Activated CD4-positive, alpha-beta memory T cell treated with anti-CD3 and anti-CD28 coated beads, Interleukin-2, amount 10 ng/mL, durations not matched to agents 7 days and 5 days (primary cell): ENCODE data around the gene VPS13D. TPM values are rescaled to one million over a fixed set of nuclear protein-coding genes. Genes with fewer than 3 reads are reported as not detected.

Source experiments
- CTCF ChIA-PET: fragments of 350-600 bp; sonication (Branson Sonifier 250); formaldehyde crosslinking; loops from one replicate; lab custom pipeline; 2021; ENCODE audit warnings: antibody characterized with exemption, inconsistent platforms; lab: Charles Lee
- POLR2A ChIA-PET: fragments of 350-600 bp; sonication (Branson Sonifier 250); formaldehyde crosslinking; loops from one replicate; lab custom pipeline; 2021; ENCODE audit warnings: antibody characterized with exemption; lab: Charles Lee
- DNase-seq: peaks from one replicate; pipeline ENCODE4 v3.0.0-alpha.2; 2020
- H3K27ac Mint-ChIP-seq: one replicate; pipeline ENCODE4 v1.8.0; 2021; ENCODE audit warnings: mild to moderate bottlenecking, mixed read lengths
- H3K27me3 Mint-ChIP-seq: one replicate; pipeline ENCODE4 v1.8.0; 2021; ENCODE audit warnings: mixed read lengths
- H3K36me3 Mint-ChIP-seq: one replicate; pipeline ENCODE4 v1.8.0; 2021; ENCODE audit warnings: low read depth, mixed read lengths
- H3K4me1 Mint-ChIP-seq: one replicate; pipeline ENCODE4 v1.8.0; 2021; ENCODE audit warnings: mixed read lengths
- H3K4me3 Mint-ChIP-seq: one replicate; pipeline ENCODE4 v1.8.0; 2021; ENCODE audit warnings: mild to moderate bottlenecking, mixed read lengths
- H3K9me3 Mint-ChIP-seq: one replicate; pipeline ENCODE4 v1.8.0; 2021; ENCODE audit warnings: mixed read lengths
- total RNA-seq, 2 experiments: library from RNA; stranded (reverse); gene quantifications; one replicate each; pipeline ENCODE4 v1.2.3, GENCODE V29; 2021

Gene VPS13D
- total RNA-seq, 2 experiments from 2014 or later, result 28.1 to 31.4 TPM

DNA sequence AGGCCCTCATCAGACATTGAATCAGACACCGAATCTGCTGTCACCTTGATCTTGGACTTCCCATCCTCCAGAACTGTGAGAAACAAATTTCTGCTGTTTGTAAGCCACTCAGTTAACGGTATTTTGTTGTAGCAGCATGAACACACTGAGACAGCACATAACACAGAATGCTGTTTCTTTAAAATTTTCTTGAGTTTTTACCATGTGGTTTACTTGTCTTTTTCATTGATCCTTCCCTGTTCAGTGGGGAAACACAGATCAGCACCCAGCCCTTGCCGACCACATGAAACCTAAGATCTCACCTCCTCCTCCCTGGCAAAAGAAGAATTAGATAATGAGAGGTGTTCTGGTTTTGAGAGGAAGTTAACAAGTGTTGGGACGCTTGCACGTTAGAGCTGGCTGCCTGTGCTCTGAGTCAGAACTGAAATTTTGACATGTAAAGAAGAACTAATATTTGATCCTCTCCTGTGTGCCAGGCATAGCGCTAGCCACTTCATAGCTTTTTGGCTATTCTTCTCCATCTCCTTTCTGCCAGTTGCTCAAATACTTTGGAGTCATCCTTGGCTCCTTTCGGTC is 208.6 kb downstream of the VPS13D start:
- peaks cover 78% of the 10 kb centered on the region for H3K4me1 Mint-ChIP-seq
- H3K9me3 Mint-ChIP-seq, result peaks cover 9% of the 10 kb centered on the region
- H3K4me3 Mint-ChIP-seq, result no peak overlapping the region
- peaks cover 13% of the 10 kb centered on the region for H3K27me3 Mint-ChIP-seq
- peak; percentile 57 for DNase-seq
- POLR2A ChIA-PET, result interaction anchor here (0.7 to 4.9 kb wide), 9 partner anchors 10 to 530 kb away, joined by 3 to 17 read pairs (median 5); partner anchors contain the start of gene DHRS3
- peaks cover 58% of the 10 kb centered on the region for H3K36me3 Mint-ChIP-seq
- CTCF ChIA-PET, result no interaction called here
- peak overlapping the region; percentile 73 for H3K27ac Mint-ChIP-seq

DNA sequence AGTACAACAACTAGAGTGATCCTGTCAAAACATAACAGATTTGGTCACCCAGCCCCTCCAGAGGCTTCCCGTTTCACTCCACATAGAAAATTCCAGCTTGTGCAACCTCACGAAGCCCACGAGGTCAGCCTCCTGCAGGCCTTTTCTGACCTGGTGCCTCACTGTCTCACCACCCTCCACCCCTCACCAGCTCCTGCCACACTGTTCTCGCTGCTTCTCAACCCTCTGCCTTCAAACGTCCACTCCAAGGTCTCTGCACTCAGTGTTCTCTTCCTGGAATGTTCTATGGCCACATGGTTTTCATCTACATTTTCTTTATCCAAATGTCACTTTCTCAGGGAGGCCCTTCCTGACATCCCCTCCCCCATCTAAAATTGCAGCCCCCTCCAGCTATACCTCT is 209.2 kb downstream of the VPS13D start:
- CTCF ChIA-PET, result no interaction called here
- POLR2A ChIA-PET, result interaction anchor here (0.7 to 4.9 kb wide), 8 partner anchors 10 to 530 kb away, joined by 3 to 17 read pairs (median 5); partner anchors contain the start of gene DHRS3
- Mint-ChIP-seq H3K27ac (peak overlapping the region; percentile 73), H3K4me1 (peaks cover 72% of the 10 kb centered on the region), H3K36me3 (peaks cover 60% of the 10 kb centered on the region), H3K27me3 (peaks cover 15% of the 10 kb centered on the region), H3K9me3 (peaks cover 9% of the 10 kb centered on the region), H3K4me3 (no peak overlapping the region)
- no peak for DNase-seq

GRCh38 chr1:12441414-12442105 is 211.7 kb downstream of the VPS13D start:
- Mint-ChIP-seq H3K27ac (no peak overlapping the region), H3K27me3 (peaks cover 28% of the 10 kb centered on the region), H3K9me3 (peaks cover 15% of the 10 kb centered on the region), H3K4me3 (no peak overlapping the region), H3K36me3 (peaks cover 74% of the 10 kb centered on the region), H3K4me1 (peaks cover 47% of the 10 kb centered on the region)
- POLR2A ChIA-PET, result interaction anchor here (0.8 to 1.5 kb wide), 2 partner anchors 69 to 176 kb away, joined by 3 read pairs; no protein-coding TSS in a partner anchor
- CTCF ChIA-PET, result interaction anchor here (0.7 kb wide), 1 partner anchor 34 kb away, joined by 4 read pairs; no protein-coding TSS in a partner anchor
- no peak for DNase-seq

DNA sequence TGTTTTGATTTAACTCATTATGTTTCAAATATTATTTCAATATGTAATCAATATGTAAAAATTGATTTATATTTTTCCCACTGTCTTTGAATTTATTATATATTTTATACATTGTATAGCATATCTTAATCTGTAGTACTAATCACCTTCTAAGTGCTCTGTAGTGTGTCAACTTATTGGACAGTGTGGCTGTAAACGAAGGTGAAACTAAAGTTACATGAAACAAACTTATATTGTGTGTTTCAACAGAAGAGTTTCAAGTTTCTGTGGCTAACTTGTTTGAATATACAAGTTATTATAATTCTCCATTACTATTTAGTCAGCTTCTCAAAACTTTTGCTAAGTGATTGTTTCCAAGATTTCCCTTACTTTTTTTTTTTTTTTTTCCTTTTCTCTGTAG is 212.4 kb downstream of the VPS13D start:
- no peak for DNase-seq
- peaks cover 73% of the 10 kb centered on the region for H3K36me3 Mint-ChIP-seq
- H3K4me3 Mint-ChIP-seq, result no peak overlapping the region
- H3K27me3 Mint-ChIP-seq, result peaks cover 32% of the 10 kb centered on the region
- peaks cover 40% of the 10 kb centered on the region for H3K4me1 Mint-ChIP-seq
- CTCF ChIA-PET, result interaction anchor here (0.7 kb wide), 1 partner anchor 34 kb away, joined by 4 read pairs; no protein-coding TSS in a partner anchor
- H3K27ac Mint-ChIP-seq, result no peak overlapping the region
- POLR2A ChIA-PET, result interaction anchor here (0.8 to 1.5 kb wide), 2 partner anchors 68 to 175 kb away, joined by 3 read pairs; no protein-coding TSS in a partner anchor
- H3K9me3 Mint-ChIP-seq, result peaks cover 15% of the 10 kb centered on the region

DNA sequence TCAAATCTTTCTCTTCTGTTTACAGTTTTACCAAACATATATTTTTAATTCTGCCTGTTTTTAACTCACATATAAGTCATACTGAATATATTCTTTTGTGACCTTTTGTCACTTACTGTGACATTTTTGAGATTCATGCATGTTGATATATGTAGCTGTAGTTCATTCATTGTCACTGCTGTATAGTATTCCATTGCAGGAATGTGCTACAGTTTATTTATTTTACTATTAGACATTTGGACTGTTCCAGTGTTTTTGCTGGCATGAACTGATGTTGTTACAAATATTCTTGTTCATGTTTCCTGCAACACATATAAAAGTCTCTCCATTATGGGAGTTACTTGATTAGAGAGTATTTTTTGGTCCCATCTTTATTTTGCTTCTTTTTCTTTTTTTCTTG is 213.3 kb downstream of the VPS13D start:
- H3K27me3 Mint-ChIP-seq, result peaks cover 38% of the 10 kb centered on the region
- no peak for DNase-seq
- no peak overlapping the region for H3K27ac Mint-ChIP-seq
- ChIA-PET POLR2A (no interaction called here), CTCF (no interaction called here)
- H3K4me1 Mint-ChIP-seq, result peaks cover 36% of the 10 kb centered on the region
- peaks cover 70% of the 10 kb centered on the region for H3K36me3 Mint-ChIP-seq
- H3K4me3 Mint-ChIP-seq, result no peak overlapping the region
- peaks cover 14% of the 10 kb centered on the region for H3K9me3 Mint-ChIP-seq

DNA sequence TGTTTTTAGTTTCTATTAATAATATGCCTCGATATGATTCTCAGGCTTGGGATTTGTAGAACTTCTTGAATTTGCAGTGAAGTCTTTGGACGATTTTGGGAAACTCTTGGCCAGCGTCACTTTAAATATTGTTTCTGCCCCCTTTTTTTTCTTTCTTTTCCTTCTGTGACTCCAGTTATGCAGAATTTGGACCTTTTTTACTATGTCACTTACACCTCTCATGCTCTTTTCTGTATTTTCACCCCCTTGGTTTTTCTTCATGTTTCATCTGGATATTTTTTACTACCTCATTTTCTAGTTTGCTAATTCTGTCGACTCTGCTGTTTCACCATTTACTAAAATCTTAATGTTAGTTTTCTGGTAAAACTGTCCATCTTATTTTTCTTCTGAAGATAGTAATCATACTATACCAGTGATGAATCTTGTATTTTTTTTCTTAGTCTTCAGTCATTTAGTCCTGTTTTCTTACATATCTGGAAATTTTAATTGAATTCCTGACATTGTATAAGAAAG is 214.6 kb downstream of the VPS13D start:
- peaks cover 39% of the 10 kb centered on the region for H3K27me3 Mint-ChIP-seq
- no peak overlapping the region for H3K27ac Mint-ChIP-seq
- DNase-seq, result no peak
- peaks cover 61% of the 10 kb centered on the region for H3K36me3 Mint-ChIP-seq
- ChIA-PET POLR2A (no interaction called here), CTCF (no interaction called here)
- peaks cover 9% of the 10 kb centered on the region for H3K9me3 Mint-ChIP-seq
- no peak overlapping the region for H3K4me3 Mint-ChIP-seq
- H3K4me1 Mint-ChIP-seq, result peaks cover 36% of the 10 kb centered on the region

- ChIA-PET POLR2A (no interaction called here), CTCF (no interaction called here)
- Mint-ChIP-seq H3K27ac (no peak overlapping the region), H3K36me3 (peaks cover 56% of the 10 kb centered on the region), H3K4me3 (no peak overlapping the region), H3K4me1 (peaks cover 36% of the 10 kb centered on the region), H3K9me3 (peaks cover 9% of the 10 kb centered on the region), H3K27me3 (peaks cover 41% of the 10 kb centered on the region)
- DNase-seq, result no peak
These were observed 215.4 kb downstream of the VPS13D start for GRCh38 chr1:12445257-12445656.

GRCh38 chr1:12446593-12446992 is 216.8 kb downstream of the VPS13D start:
- Mint-ChIP-seq H3K4me1 (peaks cover 41% of the 10 kb centered on the region), H3K9me3 (peaks cover 9% of the 10 kb centered on the region), H3K4me3 (no peak overlapping the region), H3K27ac (no peak overlapping the region), H3K27me3 (peaks cover 48% of the 10 kb centered on the region), H3K36me3 (peaks cover 61% of the 10 kb centered on the region)
- ChIA-PET CTCF (interaction anchor here (1.3 kb wide), 1 partner anchor 39 kb away, joined by 3 read pairs; no protein-coding TSS in a partner anchor), POLR2A (interaction anchor here (0.9 to 2.7 kb wide), 4 partner anchors 12 to 86 kb away, joined by 3 to 18 read pairs (median 4); no protein-coding TSS in a partner anchor)
- no peak for DNase-seq

GRCh38 chr1:12447307-12447706 is 217.5 kb downstream of the VPS13D start:
- H3K4me1 Mint-ChIP-seq, result peaks cover 41% of the 10 kb centered on the region
- H3K27me3 Mint-ChIP-seq, result peaks cover 50% of the 10 kb centered on the region
- H3K27ac Mint-ChIP-seq, result no peak overlapping the region
- no peak overlapping the region for H3K4me3 Mint-ChIP-seq
- peaks cover 65% of the 10 kb centered on the region for H3K36me3 Mint-ChIP-seq
- DNase-seq, result no peak
- peaks cover 9% of the 10 kb centered on the region for H3K9me3 Mint-ChIP-seq
- ChIA-PET POLR2A (interaction anchor here (1.5 to 2.7 kb wide), 4 partner anchors 13 to 170 kb away, joined by 3 to 18 read pairs (median 4); no protein-coding TSS in a partner anchor), CTCF (interaction anchor here (1.3 kb wide), 1 partner anchor 39 kb away, joined by 3 read pairs; no protein-coding TSS in a partner anchor)

DNA sequence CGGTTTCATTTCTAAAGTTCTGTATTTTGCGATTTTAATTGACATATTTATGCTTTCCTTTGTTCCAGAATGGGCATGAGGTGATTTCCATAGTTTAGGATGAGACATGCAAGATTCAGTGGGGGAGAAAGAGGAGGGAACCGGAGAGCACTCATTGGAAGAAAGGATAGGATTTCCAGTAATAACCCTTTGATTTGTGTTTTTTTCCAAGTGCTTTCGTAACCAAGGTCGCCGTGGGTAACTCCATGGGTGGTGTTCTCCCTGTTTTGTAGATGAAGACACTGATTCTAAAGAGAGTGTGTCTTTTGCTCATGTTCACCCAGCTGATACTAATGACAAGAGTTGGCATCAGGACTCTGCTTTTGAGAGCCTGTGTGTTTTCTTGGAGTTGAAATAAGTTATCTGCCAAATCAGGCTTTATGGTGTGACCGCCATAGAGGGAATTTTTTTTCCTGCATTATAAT is 218.1 kb downstream of the VPS13D start:
- peaks cover 66% of the 10 kb centered on the region for H3K36me3 Mint-ChIP-seq
- H3K9me3 Mint-ChIP-seq, result peaks cover 9% of the 10 kb centered on the region
- peaks cover 43% of the 10 kb centered on the region for H3K4me1 Mint-ChIP-seq
- no peak overlapping the region for H3K4me3 Mint-ChIP-seq
- CTCF ChIA-PET, result interaction anchor here (1.3 kb wide), 1 partner anchor 40 kb away, joined by 3 read pairs; no protein-coding TSS in a partner anchor
- peaks cover 53% of the 10 kb centered on the region for H3K27me3 Mint-ChIP-seq
- no peak overlapping the region for H3K27ac Mint-ChIP-seq
- DNase-seq, result no peak
- POLR2A ChIA-PET, result interaction anchor here (1.5 to 2.7 kb wide), 5 partner anchors 9 to 169 kb away, joined by 3 to 18 read pairs (median 5); no protein-coding TSS in a partner anchor

GRCh38 chr1:12448746-12449177 is 218.9 kb downstream of the VPS13D start:
- peaks cover 51% of the 10 kb centered on the region for H3K27me3 Mint-ChIP-seq
- H3K9me3 Mint-ChIP-seq, result peaks cover 7% of the 10 kb centered on the region
- POLR2A ChIA-PET, result interaction anchor here (0.7 to 2.7 kb wide), 10 partner anchors 9 to 170 kb away, joined by 3 to 22 read pairs (median 4); no protein-coding TSS in a partner anchor
- peaks cover 61% of the 10 kb centered on the region for H3K36me3 Mint-ChIP-seq
- DNase-seq, result no peak
- H3K27ac Mint-ChIP-seq, result peak overlapping the region; percentile 89
- CTCF ChIA-PET, result interaction anchor here (1.0 kb wide), 1 partner anchor 14 kb away, joined by 3 read pairs; no protein-coding TSS in a partner anchor
- H3K4me1 Mint-ChIP-seq, result peaks cover 50% of the 10 kb centered on the region
- H3K4me3 Mint-ChIP-seq, result no peak overlapping the region

- ChIA-PET CTCF (interaction anchor here (0.9 to 1.2 kb wide), 2 partner anchors 15 to 28 kb away, joined by 3 to 4 read pairs; no protein-coding TSS in a partner anchor), POLR2A (interaction anchor here (0.6 to 2.1 kb wide), 10 partner anchors 8 to 542 kb away, joined by 3 to 22 read pairs (median 4); no protein-coding TSS in a partner anchor)
- Mint-ChIP-seq H3K9me3 (peaks cover 4% of the 10 kb centered on the region), H3K27ac (peak overlapping the region; percentile 89), H3K4me3 (peak overlapping the region; percentile 59), H3K4me1 (peaks cover 59% of the 10 kb centered on the region), H3K36me3 (peaks cover 49% of the 10 kb centered on the region), H3K27me3 (peaks cover 45% of the 10 kb centered on the region)
- no peak for DNase-seq
These were observed 220.4 kb downstream of the VPS13D start for GRCh38 chr1:12450090-12450755.
